CD4-positive, alpha-beta memory T cell (primary cell): ENCODE results near the gene THSD7B. TPM values are rescaled to one million over a fixed set of nuclear protein-coding genes. Genes with fewer than 3 reads are reported as not detected.

Source experiments
- CTCF ChIA-PET: fragments of 350-600 bp; sonication (Branson Sonifier 250); formaldehyde crosslinking; loops from one replicate; lab custom pipeline; 2021; ENCODE audit warnings: inconsistent platforms; ENCODE audit not compliant: partially characterized antibody; lab: Charles Lee
- POLR2A ChIA-PET: fragments of 350-600 bp; sonication (Branson Sonifier 250); formaldehyde crosslinking; loops from one replicate; lab custom pipeline; 2021; ENCODE audit not compliant: partially characterized antibody; lab: Charles Lee
- DNase-seq, 5 donors: peaks; one replicate each; pipeline versions ENCODE4 v3.0.0 to v3.0.0-alpha.2; 2020 to 2022; ENCODE audit warnings: mixed read lengths in 1 of 5
- H3K27ac ChIP-seq: one replicate; pipeline ENCODE4 v1.7.0; 2013; ENCODE audit warnings: low read depth, low read length
- H3K27me3 ChIP-seq: 2 replicates; pipeline ENCODE4 v1.7.0; 2013; ENCODE audit warnings: mild to moderate bottlenecking, low read length, moderate library complexity; ENCODE audit not compliant: insufficient read depth
- H3K36me3 ChIP-seq: 2 replicates; pipeline ENCODE4 v1.7.0; 2013; ENCODE audit warnings: mild to moderate bottlenecking, low read length, moderate library complexity; ENCODE audit not compliant: insufficient read depth
- H3K4me1 ChIP-seq: 2 replicates; pipeline ENCODE4 v1.7.0; 2013; ENCODE audit warnings: mild to moderate bottlenecking, low read length, moderate library complexity; ENCODE audit not compliant: insufficient read depth
- H3K4me3 ChIP-seq, 2 donors: one replicate each; pipeline ENCODE4 v1.7.0; 2013; ENCODE audit warnings: low read length in 2 of 2, mild to moderate bottlenecking in 1 of 2
- H3K9me3 ChIP-seq, 2 donors: one replicate each; pipeline ENCODE4 v1.7.0; 2013; ENCODE audit warnings: low read length in 2 of 2, control low read depth in 1 of 2; ENCODE audit not compliant: control insufficient read depth in 1 of 2
- H3K27ac Mint-ChIP-seq, 7 donors: one replicate each; pipeline ENCODE4 v1.8.0; 2020 to 2021; ENCODE audit warnings: mixed read lengths in 7 of 7, mild to moderate bottlenecking in 6 of 7, inconsistent platforms in 3 of 7, moderate library complexity in 3 of 7
- H3K27me3 Mint-ChIP-seq, 2 donors: one replicate each; pipeline ENCODE4 v1.8.0; 2020 to 2021; ENCODE audit warnings: mixed read lengths in 2 of 2
- H3K36me3 Mint-ChIP-seq, 2 donors: one replicate each; pipeline ENCODE4 v1.8.0; 2020 to 2021; ENCODE audit warnings: mixed read lengths in 2 of 2, inconsistent platforms in 1 of 2, mild to moderate bottlenecking in 1 of 2
- H3K4me1 Mint-ChIP-seq, 4 donors: one replicate each; pipeline ENCODE4 v1.8.0; 2020 to 2021; ENCODE audit warnings: mixed read lengths in 4 of 4, mild to moderate bottlenecking in 1 of 4
- H3K4me3 Mint-ChIP-seq, 8 donors: one replicate each; pipeline ENCODE4 v1.8.0; 2020 to 2021; ENCODE audit warnings: mixed read lengths in 8 of 8, mild to moderate bottlenecking in 7 of 8, moderate library complexity in 6 of 8, inconsistent platforms in 3 of 8
- H3K9me3 Mint-ChIP-seq, 8 donors: one replicate each; pipeline ENCODE4 v1.8.0; 2020 to 2021; ENCODE audit warnings: mixed read lengths in 8 of 8, mild to moderate bottlenecking in 5 of 8, inconsistent platforms in 3 of 8, moderate library complexity in 1 of 8
- intact Hi-C: fragments of 100-400 bp; cut with micrococcal nuclease; formaldehyde crosslinking; loops from one replicate; pipeline ENCODE4 v1.15.1; 2023
- polyA plus RNA-seq, 2 donors: library from polyadenylated mRNA; unstranded; fragments of 300-500 nt; fragmentation: Illumina TruSeq; gene quantifications; one replicate each; pipeline ENCODE4 v1.2.3, GENCODE V29; 2021
- total RNA-seq, 2 experiments: library from RNA; stranded (reverse); gene quantifications; one replicate each; pipeline ENCODE4 v1.2.3, GENCODE V29; 2021

The THSD7B gene
- total and polyA plus RNA-seq, 4 experiments from 2014 or later = not detected

- no peak overlapping the region for H3K27ac Mint-ChIP-seq
- DNase-seq = no peak
- POLR2A ChIA-PET = no interaction called here
These were observed 395.9 kb downstream of the THSD7B start for GRCh38 chr2:137161250-137161649.

GRCh38 chr2:137165968-137166367 is 400.6 kb downstream of the THSD7B start:
- no peaks in the 10 kb centered on the region for H3K4me1 ChIP-seq
- H3K27me3 ChIP-seq = no peaks in the 10 kb centered on the region
- Mint-ChIP-seq H3K27ac (no peak overlapping the region), H3K9me3 (peaks cover 0 to 6% (median 4%) of the 10 kb centered on the region in 8 donors), H3K36me3 (no peaks in the 10 kb centered on the region), H3K4me3 (no peak overlapping the region), H3K27me3 (peaks cover 1 to 6% of the 10 kb centered on the region in 2 donors), H3K4me1 (no peaks in the 10 kb centered on the region)
- H3K9me3 ChIP-seq = no peaks in the 10 kb centered on the region
- no peak overlapping the region for H3K4me3 ChIP-seq
- no peak overlapping the region for H3K27ac ChIP-seq
- ChIA-PET POLR2A (no interaction called here), CTCF (no interaction called here)
- H3K36me3 ChIP-seq = no peaks in the 10 kb centered on the region
- no peak for DNase-seq
- intact Hi-C loops = no loop called here

More at GRCh38 chr2:137161250-137161649, 395.9 kb downstream of the THSD7B start:
- peaks cover 0 to 6% of the 10 kb centered on the region in 2 donors for H3K27me3 Mint-ChIP-seq
- Histone ChIP-seq H3K4me3 (no peak overlapping the region), H3K9me3 (no peaks in the 10 kb centered on the region), H3K27me3 (no peaks in the 10 kb centered on the region), H3K27ac (no peak overlapping the region), H3K4me1 (no peaks in the 10 kb centered on the region), H3K36me3 (no peaks in the 10 kb centered on the region)
- intact Hi-C loops = no loop called here
- H3K36me3 Mint-ChIP-seq = no peaks in the 10 kb centered on the region
- H3K9me3 Mint-ChIP-seq = peaks cover 0 to 6% (median 4%) of the 10 kb centered on the region in 8 donors
- no peak overlapping the region for H3K4me3 Mint-ChIP-seq
- no peaks in the 10 kb centered on the region for H3K4me1 Mint-ChIP-seq
- CTCF ChIA-PET = no interaction called here

GRCh38 chr2:137167651-137168050 is 402.3 kb downstream of the THSD7B start:
- Mint-ChIP-seq H3K27me3 (peaks cover 1 to 6% of the 10 kb centered on the region in 2 donors), H3K36me3 (no peaks in the 10 kb centered on the region), H3K27ac (no peak overlapping the region), H3K9me3 (peaks cover 0 to 6% (median 4%) of the 10 kb centered on the region in 8 donors), H3K4me1 (no peaks in the 10 kb centered on the region), H3K4me3 (no peak overlapping the region)
- no peak overlapping the region for H3K4me3 ChIP-seq
- no peaks in the 10 kb centered on the region for H3K9me3 ChIP-seq
- H3K36me3 ChIP-seq = no peaks in the 10 kb centered on the region
- ChIA-PET CTCF (no interaction called here), POLR2A (no interaction called here)
- no peaks in the 10 kb centered on the region for H3K4me1 ChIP-seq
- intact Hi-C loops = no loop called here
- no peak for DNase-seq
- H3K27me3 ChIP-seq = no peaks in the 10 kb centered on the region
- no peak overlapping the region for H3K27ac ChIP-seq

- H3K27me3 Mint-ChIP-seq = peaks cover 1 to 2% of the 10 kb centered on the region in 2 donors
- ChIA-PET POLR2A (no interaction called here), CTCF (no interaction called here)
- H3K36me3 Mint-ChIP-seq = no peaks in the 10 kb centered on the region
- Histone ChIP-seq H3K4me1 (no peaks in the 10 kb centered on the region), H3K27ac (no peak overlapping the region), H3K36me3 (no peaks in the 10 kb centered on the region), H3K4me3 (no peak overlapping the region), H3K9me3 (no peaks in the 10 kb centered on the region), H3K27me3 (no peaks in the 10 kb centered on the region)
- intact Hi-C loops = no loop called here
- H3K27ac Mint-ChIP-seq = no peak overlapping the region
- H3K9me3 Mint-ChIP-seq = peaks cover 0 to 5% (median 2%) of the 10 kb centered on the region in 8 donors
- DNase-seq = no peak
- H3K4me1 Mint-ChIP-seq = no peaks in the 10 kb centered on the region
- no peak overlapping the region for H3K4me3 Mint-ChIP-seq
These were observed 403.2 kb downstream of the THSD7B start for GRCh38 chr2:137168552-137168951.

GRCh38 chr2:137172162-137172561 is 406.8 kb downstream of the THSD7B start:
- ChIA-PET POLR2A (no interaction called here), CTCF (no interaction called here)
- intact Hi-C loops = no loop called here
- Histone ChIP-seq H3K4me3 (no peak overlapping the region), H3K27ac (no peak overlapping the region), H3K36me3 (no peaks in the 10 kb centered on the region), H3K4me1 (no peaks in the 10 kb centered on the region), H3K27me3 (no peaks in the 10 kb centered on the region), H3K9me3 (no peaks in the 10 kb centered on the region)
- Mint-ChIP-seq H3K4me3 (no peak overlapping the region), H3K27ac (no peak overlapping the region), H3K9me3 (peaks cover 0 to 7% (median 0%) of the 10 kb centered on the region in 8 donors), H3K27me3 (peaks cover 0 to 1% of the 10 kb centered on the region in 2 donors), H3K4me1 (no peaks in the 10 kb centered on the region), H3K36me3 (no peaks in the 10 kb centered on the region)
- no peak for DNase-seq

GRCh38 chr2:137173463-137173862 is 408.1 kb downstream of the THSD7B start:
- Histone ChIP-seq H3K27ac (no peak overlapping the region), H3K27me3 (no peaks in the 10 kb centered on the region), H3K36me3 (no peaks in the 10 kb centered on the region), H3K4me3 (no peak overlapping the region), H3K4me1 (no peaks in the 10 kb centered on the region), H3K9me3 (no peaks in the 10 kb centered on the region)
- no peak for DNase-seq
- Mint-ChIP-seq H3K4me1 (no peaks in the 10 kb centered on the region), H3K4me3 (no peak overlapping the region), H3K27me3 (no peaks in the 10 kb centered on the region), H3K36me3 (no peaks in the 10 kb centered on the region), H3K9me3 (peaks cover 0 to 2% (median 0%) of the 10 kb centered on the region in 8 donors), H3K27ac (no peak overlapping the region)
- intact Hi-C loops = no loop called here
- ChIA-PET CTCF (no interaction called here), POLR2A (no interaction called here)

GRCh38 chr2:137175246-137175645 is 409.9 kb downstream of the THSD7B start:
- no peak overlapping the region for H3K27ac Mint-ChIP-seq
- no peak for DNase-seq
- ChIA-PET CTCF (no interaction called here), POLR2A (no interaction called here)
- H3K4me1 Mint-ChIP-seq = no peaks in the 10 kb centered on the region
- Histone ChIP-seq H3K4me1 (no peaks in the 10 kb centered on the region), H3K27me3 (no peaks in the 10 kb centered on the region), H3K9me3 (no peaks in the 10 kb centered on the region), H3K27ac (no peak overlapping the region), H3K36me3 (no peaks in the 10 kb centered on the region), H3K4me3 (no peak overlapping the region)
- intact Hi-C loops = no loop called here
- peaks cover 0 to 2% (median 0%) of the 10 kb centered on the region in 8 donors for H3K9me3 Mint-ChIP-seq
- no peak overlapping the region for H3K4me3 Mint-ChIP-seq
- H3K27me3 Mint-ChIP-seq = no peaks in the 10 kb centered on the region
- H3K36me3 Mint-ChIP-seq = no peaks in the 10 kb centered on the region

GRCh38 chr2:137178951-137179377 is 413.6 kb downstream of the THSD7B start:
- Mint-ChIP-seq H3K4me1 (no peaks in the 10 kb centered on the region), H3K9me3 (peaks cover 0 to 2% (median 0%) of the 10 kb centered on the region in 8 donors), H3K36me3 (no peaks in the 10 kb centered on the region), H3K27me3 (no peaks in the 10 kb centered on the region), H3K4me3 (no peak overlapping the region), H3K27ac (no peak overlapping the region)
- CTCF ChIA-PET = no interaction called here
- POLR2A ChIA-PET = no interaction called here
- Histone ChIP-seq H3K4me3 (no peak overlapping the region), H3K36me3 (no peaks in the 10 kb centered on the region), H3K27me3 (no peaks in the 10 kb centered on the region), H3K27ac (no peak overlapping the region), H3K4me1 (no peaks in the 10 kb centered on the region), H3K9me3 (no peaks in the 10 kb centered on the region)
- DNase-seq = no peak
- intact Hi-C loops = no loop called here
